SK-N-SH (cell line): ENCODE results near the gene MFAP2.

Experiments used
- EZH2phosphoT487 ChIP-seq: fragments of 200-600 bp; sonication (generic); IDR thresholded peaks from 2 replicates; pipeline ENCODE4 v1.6.1; 2017; ENCODE audit warnings: low read depth, mixed run types, mild to moderate bottlenecking, antibody characterized with exemption, moderate library complexity, borderline replicate concordance
- USF2 ChIP-seq: fragments of 150-350 bp; IDR thresholded peaks from 2 replicates; pipeline ENCODE4 v1.6.1; 2017; ENCODE audit warnings: antibody characterized with exemption, low read length, low read depth, borderline replicate concordance

GRCh38 chr1:17028662-17029188, 48.3 kb upstream of the MFAP2 start:
- TF ChIP-seq USF2 (no peak), EZH2phosphoT487 (no peak)
